Measurements from ENCODE around the gene MED12L. TPM values are rescaled to one million over a fixed set of nuclear protein-coding genes. Genes with fewer than 3 reads are reported as not detected.

MED12L gene
- total RNA-seq, 2 experiments from 2014 or later, result 12.6 to 32.7 TPM

GRCh38 chr3:151446002-151446340 is 360.5 kb downstream of the MED12L start:
- Histone ChIP-seq H2AFZ (ENCODE audit: low read length) (no peak overlapping the region), H3K9me3 (ENCODE audit: low read length) (no peaks in the 10 kb centered on the region), H3K36me3 (ENCODE audit: insufficient read depth, low read length) (no peaks in the 10 kb centered on the region), H3K4me3 (ENCODE audit: low read depth, low read length, poor library complexity, severe bottlenecking) (no peak overlapping the region), H4K20me1 (ENCODE audit: insufficient read depth, low read length) (no peaks in the 10 kb centered on the region), H3K4me1 (ENCODE audit: insufficient read depth, low read length, poor library complexity, severe bottlenecking) (no peaks in the 10 kb centered on the region), H3K4me2 (ENCODE audit: low read length) (no peak overlapping the region), H3K9me2 (ENCODE audit: insufficient read depth, low read length) (no peaks in the 10 kb centered on the region), H3K79me2 (ENCODE audit: insufficient read depth, low read depth, low read length) (no peaks in the 10 kb centered on the region), H3K27ac (ENCODE audit: low read depth, low read length, poor library complexity, severe bottlenecking) (no peak overlapping the region)
- POLR2A ChIA-PET, result no interaction called here
- intact Hi-C loops (cut with micrococcal nuclease; ENCODE audit: unreplicated experiment), result no loop called here
- CTCF ChIA-PET (ENCODE audit: unreplicated experiment), result no interaction called here
- no peak for DNase-seq (ENCODE audit: low spot score)
- BruUV-seq (replicated peaks), result no TSS peak
- TF ChIP-seq EZH2phosphoT487 (IDR thresholded peaks at IDR 0.05; ENCODE audit: borderline replicate concordance, low read depth, low read length), result no peak
- TF ChIP-seq CTCF (conservative IDR thresholded peaks at IDR 0.05; ENCODE audit: low read length), result no peak

GRCh38 chr3:151452368-151452767 is 366.9 kb downstream of the MED12L start:
- no peaks in the 10 kb centered on the region for H3K9me2 ChIP-seq (ENCODE audit: insufficient read depth, low read length)
- H4K20me1 ChIP-seq (ENCODE audit: insufficient read depth, low read length), result no peaks in the 10 kb centered on the region
- H3K27ac ChIP-seq (ENCODE audit: low read depth, low read length, poor library complexity, severe bottlenecking), result no peak overlapping the region
- ChIA-PET CTCF (ENCODE audit: unreplicated experiment) (no interaction called here), POLR2A (no interaction called here)
- DNase-seq (ENCODE audit: low spot score), result no peak
- BruUV-seq (replicated peaks), result no TSS peak
- intact Hi-C loops (cut with micrococcal nuclease; ENCODE audit: unreplicated experiment), result no loop called here
- H3K36me3 ChIP-seq (ENCODE audit: insufficient read depth, low read length), result no peaks in the 10 kb centered on the region
- H3K9me3 ChIP-seq (ENCODE audit: low read length), result no peaks in the 10 kb centered on the region
- TF ChIP-seq CTCF (conservative IDR thresholded peaks at IDR 0.05; ENCODE audit: low read length) (no peak), EZH2phosphoT487 (IDR thresholded peaks at IDR 0.05; ENCODE audit: borderline replicate concordance, low read depth, low read length) (no peak)
- no peaks in the 10 kb centered on the region for H3K4me1 ChIP-seq (ENCODE audit: insufficient read depth, low read length, poor library complexity, severe bottlenecking)
- no peaks in the 10 kb centered on the region for H3K79me2 ChIP-seq (ENCODE audit: insufficient read depth, low read depth, low read length)
- no peak overlapping the region for H2AFZ ChIP-seq (ENCODE audit: low read length)
- no peak overlapping the region for H3K4me2 ChIP-seq (ENCODE audit: low read length)
- no peak overlapping the region for H3K4me3 ChIP-seq (ENCODE audit: low read depth, low read length, poor library complexity, severe bottlenecking)

GRCh38 chr3:151452841-151453240 is 367.4 kb downstream of the MED12L start:
- H2AFZ ChIP-seq (ENCODE audit: low read length), result no peak overlapping the region
- no peaks in the 10 kb centered on the region for H3K9me2 ChIP-seq (ENCODE audit: insufficient read depth, low read length)
- H3K79me2 ChIP-seq (ENCODE audit: insufficient read depth, low read depth, low read length), result no peaks in the 10 kb centered on the region
- CTCF ChIA-PET (ENCODE audit: unreplicated experiment), result no interaction called here
- no peaks in the 10 kb centered on the region for H3K36me3 ChIP-seq (ENCODE audit: insufficient read depth, low read length)
- TF ChIP-seq EZH2phosphoT487 (IDR thresholded peaks at IDR 0.05; ENCODE audit: borderline replicate concordance, low read depth, low read length), result no peak
- TF ChIP-seq CTCF (conservative IDR thresholded peaks at IDR 0.05; ENCODE audit: low read length), result no peak
- H4K20me1 ChIP-seq (ENCODE audit: insufficient read depth, low read length), result no peaks in the 10 kb centered on the region
- no peak overlapping the region for H3K4me2 ChIP-seq (ENCODE audit: low read length)
- POLR2A ChIA-PET, result no interaction called here
- no peak overlapping the region for H3K4me3 ChIP-seq (ENCODE audit: low read depth, low read length, poor library complexity, severe bottlenecking)
- H3K9me3 ChIP-seq (ENCODE audit: low read length), result no peaks in the 10 kb centered on the region
- no peak overlapping the region for H3K27ac ChIP-seq (ENCODE audit: low read depth, low read length, poor library complexity, severe bottlenecking)
- DNase-seq (ENCODE audit: low spot score), result no peak
- no TSS peak for BruUV-seq (replicated peaks)
- intact Hi-C loops (cut with micrococcal nuclease; ENCODE audit: unreplicated experiment), result no loop called here
- H3K4me1 ChIP-seq (ENCODE audit: insufficient read depth, low read length, poor library complexity, severe bottlenecking), result no peaks in the 10 kb centered on the region

Data from OCI-LY7 (cell line).